Ovary (tissue), 9 donors: Measurements from ENCODE around the gene LIMS2. TPM values are rescaled to one million over a fixed set of nuclear protein-coding genes. Genes with fewer than 3 reads are reported as not detected.

Experiments
- DNase-seq, 5 donors: peaks; one replicate each; pipeline ENCODE4 v3.0.0-alpha.2; 2019 to 2020
- H3K27ac ChIP-seq, 2 donors: fragments of 200-600 bp; one replicate each; pipeline versions ENCODE4 v1.5.1 to v1.8.0; 2019 to 2022
- H3K27me3 ChIP-seq: fragments of 200-600 bp; one replicate; pipeline ENCODE4 v1.8.0; 2022
- H3K36me3 ChIP-seq: fragments of 200-600 bp; sonication (generic); one replicate; pipeline ENCODE4 v1.5.1; 2019
- H3K4me1 ChIP-seq: one replicate; pipeline ENCODE4 v1.8.1; 2013; ENCODE audit warnings: mild to moderate bottlenecking, moderate library complexity; ENCODE audit not compliant: insufficient read depth
- H3K4me3 ChIP-seq: fragments of 200-600 bp; sonication (generic); one replicate; pipeline ENCODE4 v1.5.1; 2017
- H3K9me3 ChIP-seq, 2 donors: fragments of 200-600 bp in 1 of 2; sonication (generic) in 1 of 2; one replicate each; pipeline versions ENCODE4 v1.5.1 to v1.8.1; 2013 to 2019; ENCODE audit warnings: mild to moderate bottlenecking in 1 of 2, moderate library complexity in 1 of 2
- CTCF ChIP-seq, 3 donors: fragments of 450-650 bp in 2 of 3; fragments of 200-600 bp in 1 of 3; IDR thresholded peaks; one replicate each; pipeline versions ENCODE4 v1.5.1 to v1.8.0; 2016 to 2022; ENCODE audit warnings: antibody characterized with exemption in 3 of 3, mild to moderate bottlenecking in 1 of 3
- EP300 ChIP-seq: sonication (generic); formaldehyde crosslinking; IDR thresholded peaks from one replicate; pipeline ENCODE4 v1.6.1; 2017; ENCODE audit warnings: antibody characterized with exemption
- POLR2A ChIP-seq: fragments of 450-650 bp; IDR thresholded peaks from one replicate; pipeline ENCODE4 v1.6.1; 2017; ENCODE audit warnings: antibody characterized with exemption, mild to moderate bottlenecking, moderate library complexity
- WGBS, 3 donors: extraction: QIAGEN DNeasy Blood & Tissue Kit in 1 of 3; methylation state at CpG; one replicate each; pipeline versions ENCODE4 v1.1.5 to v1.1.7; 2013 to 2017; 5-methylcytosine and 5-hydroxymethylcytosine counted together
- intact Hi-C, 4 donors: fragments of 100-400 bp; cut with DNase I; formaldehyde crosslinking; loops; one replicate each; pipeline versions ENCODE4 v1.11.0 to v1.15.1; 2022 to 2023
- polyA plus RNA-seq, 2 donors: library from polyadenylated mRNA; stranded (reverse); fragments of 200-250 nt in 1 of 2; fragments of 350-450 nt in 1 of 2; fragmentation: Illumina TruSeq in 1 of 2; extraction: RNeasy Lipid Tissue Mini Kit (QIAGEN cat#74804) in 1 of 2; gene quantifications; one replicate each; pipeline ENCODE4 v1.2.3, GENCODE V29; 2013 to 2014
- total RNA-seq, 7 donors: library from RNA; depleted of rRNA in 2 of 7; stranded (reverse); fragments of >200 nt in 2 of 7; fragmentation: NEBNext Ultra II Directional in 3 of 7; extraction: Animal tissue kit (Norgen Biotek cat#: 25700) in 3 of 7; gene quantifications; one replicate each; pipeline versions ENCODE4 v1.1.0 to v1.2.4, GENCODE V29; 2016 to 2023
- donor health status: DM: no; HTN: no; CAD: no; lungs with moderate emphysema.
- donor health status: DM: no; HTN: no; CAD: no.
- donor health status: Bipolar disorder and iron deficiency.
- donor health status: DM: yes; HTN: yes; CAD: no.
- donor health status: DM: no; HTN: no; CAD: no.
- donor health status: DM: yes; HTN: yes; CAD: no.

LIMS2 gene
- total and polyA plus RNA-seq, 9 donors = 3.8 to 70.4 (median 19.1) TPM

GRCh38 chr2:127701651-127702394 is 26.5 kb upstream of the LIMS2 start:
- no peaks in the 10 kb centered on the region for H3K36me3 ChIP-seq
- DNase-seq = peak; percentile 50 to 78 (median 59)
- peak overlapping the region; percentile 84 to 92 for H3K27ac ChIP-seq
- no peaks in the 10 kb centered on the region for H3K27me3 ChIP-seq
- H3K4me3 ChIP-seq = peak overlapping the region; percentile 85
- peak in 2 of 3 donors; percentile 14 to 40 for TF ChIP-seq CTCF (IDR thresholded peaks at IDR 0.05)
- TF ChIP-seq POLR2A = no peak
- 0 to 1% (median 1%) methylated on average over 53 to 108 of the region's 108 CpGs for WGBS, 3 donors
- intact Hi-C loops = loop anchor here in 1 of 4 donors (5.0 kb wide), 1 partner anchor 325 kb away; the partner anchor contains the start of gene SAP130
- H3K9me3 ChIP-seq = no peaks in the 10 kb centered on the region
- H3K4me1 ChIP-seq = peaks cover 3% of the 10 kb centered on the region

- DNase-seq = peak; percentile 87 to 92 (median 87)
- peak within 1 kb of the TSS; percentile 84 to 92 for H3K27ac ChIP-seq
- no peaks in the 10 kb centered on the region for H3K36me3 ChIP-seq
- H3K4me3 ChIP-seq = peak within 1 kb of the TSS; percentile 85
- peaks cover 3% of the 10 kb centered on the region for H3K4me1 ChIP-seq
- WGBS, 3 donors = 0% methylated on average over 23 to 44 of the region's 44 CpGs
- intact Hi-C loops = loop anchor here in 1 of 4 donors (5.0 kb wide), 1 partner anchor 326 kb away; the partner anchor contains the start of gene SAP130
- TF ChIP-seq CTCF (IDR thresholded peaks at IDR 0.05) (no peak), EP300 (no peak), POLR2A (peak; percentile 64)
- no peaks in the 10 kb centered on the region for H3K27me3 ChIP-seq
- H3K9me3 ChIP-seq = no peaks in the 10 kb centered on the region
These were observed 25.9 kb upstream of the LIMS2 start, which contains the start of gene SFT2D3 for GRCh38 chr2:127701193-127701650. Gene SFT2D3, plus strand, starts transcription at chr2:127701497. Its CDS starts 32 bp downstream, at chr2:127701529.

GRCh38 chr2:127700527-127701192 is 25.3 kb upstream of the LIMS2 start:
- Histone ChIP-seq H3K36me3 (no peaks in the 10 kb centered on the region), H3K9me3 (no peaks in the 10 kb centered on the region), H3K27ac (peak overlapping the region in 1 of 2 donors; percentile 92), H3K4me3 (peak overlapping the region; percentile 85), H3K4me1 (peaks cover 3% of the 10 kb centered on the region), H3K27me3 (no peaks in the 10 kb centered on the region)
- no peak for TF ChIP-seq POLR2A
- TF ChIP-seq EP300 = no peak
- intact Hi-C loops = loop anchor here in 1 of 4 donors (5.0 kb wide), 1 partner anchor 327 kb away; the partner anchor contains the start of gene SAP130
- WGBS, 3 donors = 59 to 64% (median 60%) methylated on average over 17 of the region's 17 CpGs
- peak in 4 of 5 donors; percentile 34 to 56 (median 47) for DNase-seq

- H3K9me3 ChIP-seq = no peaks in the 10 kb centered on the region
- 92 to 95% (median 93%) methylated on average over 27 of the region's 27 CpGs for WGBS, 3 donors
- peaks cover 4% of the 10 kb centered on the region for H3K4me1 ChIP-seq
- H3K27ac ChIP-seq = no peak overlapping the region
- H3K27me3 ChIP-seq = no peaks in the 10 kb centered on the region
- TF ChIP-seq CTCF (IDR thresholded peaks at IDR 0.05) = no peak
- TF ChIP-seq POLR2A = no peak
- no peak for TF ChIP-seq EP300
- no peak for DNase-seq
- no peaks in the 10 kb centered on the region for H3K36me3 ChIP-seq
- H3K4me3 ChIP-seq = no peak overlapping the region
- intact Hi-C loops = no loop called here
These were observed 23.4 kb upstream of the LIMS2 start for GRCh38 chr2:127698553-127699355.
